GM21360 (cell line): ENCODE measurements around the gene ATG14.
"Not testable (repeated sequence)": the region's sequence is repeated elsewhere in the genome, so short reads cannot be mapped to it uniquely, and the experiment has no call there.

ENCODE experiments used
- ATAC-seq: cut with Tn5 transposase; IDR thresholded peaks from one replicate; pipeline ENCODE4 v1.9.1; 2021; ENCODE audit warnings: mild to moderate bottlenecking, moderate library complexity; ENCODE audit not compliant: unreplicated experiment

The ATG14 gene

GRCh38 chr14:55434805-55435174 is 23.2 kb upstream of the ATG14 start:
- ATAC-seq = no peak

DNA sequence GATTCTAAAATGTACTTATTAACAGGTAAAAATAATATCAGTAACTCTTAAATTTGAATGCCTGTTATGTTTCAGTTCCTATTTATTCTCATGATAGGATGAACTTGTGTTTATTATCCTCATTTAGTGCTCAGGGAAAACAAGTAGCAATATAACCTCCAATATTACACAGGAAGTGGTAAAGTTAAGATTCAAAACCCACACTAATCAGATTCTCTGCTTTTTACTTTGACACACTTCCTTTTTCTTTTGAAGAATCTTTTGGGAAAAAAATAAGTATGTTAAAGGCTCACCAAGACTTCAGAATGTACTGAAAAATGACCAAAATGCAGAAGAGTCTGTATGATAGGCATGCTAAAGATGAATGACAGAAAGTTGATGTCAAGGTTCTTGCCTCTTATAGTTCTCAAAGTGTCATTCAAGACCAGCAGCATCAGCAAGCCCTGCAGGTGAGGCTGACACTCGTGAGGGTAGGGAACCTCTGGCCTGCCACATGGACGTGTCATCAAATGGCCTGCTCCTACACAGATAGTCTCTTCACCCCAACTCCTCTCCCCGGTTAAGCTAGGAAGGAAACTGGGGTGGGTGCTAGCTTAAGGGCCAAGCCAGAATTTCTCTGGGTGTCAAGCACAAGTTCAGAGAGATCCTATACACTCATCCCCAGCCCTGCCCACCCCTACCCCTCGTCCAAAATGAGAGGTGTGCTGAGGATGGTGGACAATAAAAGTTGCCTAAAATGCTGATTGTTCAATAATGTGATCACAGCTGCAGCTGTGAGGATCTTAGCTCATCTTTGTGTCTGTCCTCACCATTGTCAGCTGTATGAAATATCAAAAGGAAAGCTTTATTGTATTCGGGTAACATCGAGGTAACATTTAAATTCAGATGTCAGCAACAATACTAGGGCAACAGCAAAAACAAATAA is 22.5 kb upstream of the ATG14 start:
- ATAC-seq = no peak

DNA sequence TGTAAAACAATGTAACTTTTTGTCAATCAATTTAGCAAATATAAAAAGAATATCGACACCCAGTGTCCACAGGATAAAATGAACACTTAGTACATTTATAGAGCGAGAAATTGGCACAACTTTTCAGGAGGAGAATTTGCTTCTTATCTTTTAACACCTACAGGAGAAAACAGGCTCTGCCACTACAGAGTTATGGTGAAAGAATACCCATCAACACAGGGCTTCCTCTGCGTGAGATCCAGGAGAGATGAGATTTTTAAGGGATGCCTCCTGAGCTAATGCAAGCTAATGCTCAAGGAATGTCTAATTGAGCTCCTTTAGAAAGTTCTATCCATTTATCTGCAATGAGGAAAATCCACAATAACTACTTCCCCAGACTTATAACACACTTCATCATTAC is 21.0 kb upstream of the ATG14 start:
- no peak for ATAC-seq

DNA sequence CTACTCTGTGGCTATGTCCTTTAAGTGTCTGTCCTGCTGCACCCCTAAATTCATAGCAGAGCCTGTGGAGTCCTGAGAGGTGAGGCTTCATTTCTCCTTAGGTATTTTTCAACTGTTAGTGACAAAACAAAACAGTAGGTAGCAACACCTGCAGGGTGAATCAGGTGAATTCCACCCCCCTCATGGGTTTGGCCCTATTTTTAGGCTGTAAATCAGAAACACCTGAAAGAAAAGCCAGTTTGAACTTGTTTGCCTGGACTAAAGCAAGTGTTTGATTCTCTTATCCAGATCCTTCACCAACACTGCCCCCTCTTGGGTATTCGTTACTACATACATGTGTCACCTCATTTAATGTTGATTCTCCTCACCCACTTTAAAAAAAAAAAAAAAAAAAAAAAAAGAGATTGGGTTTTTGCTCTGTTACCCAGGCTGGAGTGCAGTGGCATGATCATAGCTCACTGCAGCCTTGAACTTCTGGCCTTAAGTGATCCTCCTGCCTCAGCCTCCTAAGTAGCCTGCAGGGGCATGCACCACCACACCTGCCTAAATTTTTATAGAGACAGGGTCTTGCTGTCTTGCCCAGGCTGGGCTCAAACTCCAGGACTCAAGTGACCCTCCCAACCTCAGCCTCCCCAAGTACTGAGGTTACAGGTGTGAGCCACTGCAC is 18.5 kb upstream of the ATG14 start:
- peak; percentile 57 for ATAC-seq

GRCh38 chr14:55427439-55427838 is 15.8 kb upstream of the ATG14 start:
- no peak for ATAC-seq

GRCh38 chr14:55426891-55427290 is 15.3 kb upstream of the ATG14 start:
- no peak for ATAC-seq

GRCh38 chr14:55425091-55425490 is 13.5 kb upstream of the ATG14 start:
- ATAC-seq = no peak

DNA sequence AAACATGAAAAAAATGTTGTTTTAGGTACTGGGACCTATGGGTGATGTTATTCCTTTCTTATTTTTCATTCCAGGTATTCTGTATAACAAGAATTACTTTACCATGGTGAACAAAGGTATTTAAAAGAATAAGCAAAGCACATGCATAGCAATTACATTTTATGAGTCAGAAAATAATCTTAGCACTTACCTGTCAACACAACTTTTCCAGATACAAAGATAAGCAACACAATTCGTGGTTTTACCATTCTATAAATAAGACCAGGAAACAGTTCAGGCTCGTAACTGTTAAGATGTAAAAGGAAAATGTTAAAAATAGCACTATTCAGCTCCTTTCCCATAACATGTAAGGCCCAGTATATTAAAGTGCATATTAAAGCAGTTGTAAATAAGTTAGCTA is 12.3 kb upstream of the ATG14 start:
- ATAC-seq = no peak

DNA sequence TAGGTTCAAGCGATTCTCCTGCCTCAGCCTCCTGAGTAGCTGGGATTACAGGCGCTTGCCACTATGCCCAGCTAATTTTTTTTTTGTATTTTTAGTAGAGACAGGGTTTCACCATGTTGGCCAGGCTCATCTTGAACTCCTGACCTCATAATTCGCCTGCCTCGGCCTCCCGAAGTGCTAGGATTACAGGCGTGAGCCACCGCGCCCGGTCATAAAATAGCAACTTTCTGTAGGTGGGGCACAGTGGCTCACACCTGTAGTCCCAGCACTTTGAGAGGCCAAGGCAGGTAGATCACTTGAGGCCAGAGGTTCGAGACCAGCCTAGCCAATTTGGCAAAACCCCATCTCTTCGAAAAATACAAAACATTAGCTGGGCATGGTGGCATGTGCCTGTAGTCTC is 10.7 kb upstream of the ATG14 start:
- not testable (repeated sequence) for ATAC-seq

- ATAC-seq = no peak
Observed at GRCh38 chr14:55419663-55420062, 8.0 kb upstream of the ATG14 start.

DNA sequence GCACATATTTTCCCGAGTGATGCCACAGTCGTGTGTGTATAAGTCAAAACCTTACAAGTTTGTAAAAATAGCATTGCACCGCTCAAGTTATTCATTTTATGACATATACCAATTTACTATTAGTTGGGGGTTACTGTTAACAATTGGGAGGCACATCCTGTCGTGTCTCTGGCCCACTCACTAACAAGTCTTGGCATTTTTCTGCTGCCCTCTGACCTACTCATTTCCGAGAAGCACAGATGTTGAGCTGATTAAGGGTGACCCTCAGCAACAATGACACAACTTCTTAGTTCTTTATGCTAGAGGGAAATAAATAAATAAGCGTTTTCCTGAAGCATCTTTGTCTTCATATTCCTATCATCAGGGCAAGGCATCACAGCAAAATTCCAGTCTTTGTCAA is 6.8 kb upstream of the ATG14 start:
- no peak for ATAC-seq

DNA sequence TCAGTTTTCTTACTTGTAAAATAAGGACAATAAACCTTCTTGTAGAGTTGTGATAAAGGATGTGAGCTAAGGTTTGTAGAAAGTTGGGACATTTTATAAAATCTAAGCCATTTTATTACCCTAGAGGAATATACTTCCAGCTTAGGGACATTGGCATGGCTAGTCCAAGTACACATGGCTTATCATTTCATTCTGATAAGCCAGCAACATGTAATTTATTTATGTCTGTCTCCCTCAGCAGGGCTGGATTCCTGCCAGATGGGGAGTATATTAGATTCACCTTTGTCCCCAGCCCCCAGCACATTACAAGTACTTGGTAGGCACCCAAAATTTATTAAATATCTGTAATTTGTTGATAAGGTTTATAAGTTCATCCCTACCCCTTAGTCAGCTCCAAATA is 6.3 kb upstream of the ATG14 start:
- no peak for ATAC-seq

GRCh38 chr14:55416866-55417265 is 5.2 kb upstream of the ATG14 start:
- ATAC-seq = no peak

GRCh38 chr14:55414551-55414950 is 2.9 kb upstream of the ATG14 start:
- no peak for ATAC-seq

DNA sequence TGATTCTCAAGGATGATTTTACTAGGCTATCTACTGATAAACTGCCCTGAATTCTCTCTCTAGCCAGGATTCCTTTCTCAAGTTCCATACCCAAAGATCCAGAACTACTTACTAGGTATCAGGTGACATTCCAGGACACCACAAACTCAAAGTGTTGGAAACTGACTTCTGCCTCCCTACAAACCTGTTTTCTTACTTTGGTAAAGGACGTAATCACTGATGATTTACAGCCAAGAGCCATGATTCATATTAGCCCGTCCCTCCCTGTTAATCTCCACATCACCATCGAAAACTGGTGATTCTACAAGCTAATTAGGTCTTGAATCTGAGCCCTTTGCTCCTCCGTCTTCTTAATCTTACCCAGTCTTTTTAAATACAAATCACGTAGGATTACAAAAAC is 1.0 kb upstream of the ATG14 start:
- no peak for ATAC-seq

DNA sequence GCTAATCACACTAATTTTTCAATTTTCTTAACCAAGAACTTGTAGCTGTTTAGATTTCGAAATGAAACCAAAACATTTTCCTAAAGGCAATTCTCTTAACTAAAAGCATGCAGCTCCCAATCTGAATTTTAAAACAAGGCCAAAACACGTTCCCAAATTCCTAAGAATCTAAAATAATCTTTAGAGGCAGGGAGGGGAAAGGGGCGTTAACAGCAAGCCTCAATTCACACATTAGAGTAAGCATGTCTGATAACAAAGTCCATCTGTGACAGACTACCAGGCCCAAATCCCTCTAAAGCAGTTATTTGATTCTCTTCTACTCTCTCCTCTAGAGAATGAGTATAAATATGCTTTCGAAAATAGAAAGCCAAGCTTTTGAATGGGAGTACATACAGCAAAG is 754 bp downstream of the ATG14 start:
- ATAC-seq = no peak

GRCh38 chr14:55404173-55404854 is 7.3 kb downstream of the ATG14 start:
- no peak for ATAC-seq

DNA sequence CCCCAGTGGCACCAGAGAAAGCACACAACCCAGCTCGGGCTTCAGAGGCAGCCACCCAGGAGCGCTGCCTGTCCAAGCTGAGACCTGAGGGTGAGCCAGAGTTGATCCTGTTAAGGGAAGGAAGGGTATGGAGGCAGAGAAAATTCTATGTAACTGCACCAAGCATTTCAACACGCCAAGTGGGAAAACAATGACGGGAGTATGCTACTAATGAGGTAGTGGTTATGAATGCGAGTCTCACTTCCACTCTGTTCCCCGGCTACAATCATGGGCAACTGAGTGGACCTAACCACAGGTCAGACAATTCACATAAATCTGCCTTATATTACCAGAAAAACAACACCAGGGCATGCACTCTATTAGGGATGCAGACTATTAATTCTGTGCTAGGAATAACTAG is 9.9 kb downstream of the ATG14 start:
- ATAC-seq = no peak

DNA sequence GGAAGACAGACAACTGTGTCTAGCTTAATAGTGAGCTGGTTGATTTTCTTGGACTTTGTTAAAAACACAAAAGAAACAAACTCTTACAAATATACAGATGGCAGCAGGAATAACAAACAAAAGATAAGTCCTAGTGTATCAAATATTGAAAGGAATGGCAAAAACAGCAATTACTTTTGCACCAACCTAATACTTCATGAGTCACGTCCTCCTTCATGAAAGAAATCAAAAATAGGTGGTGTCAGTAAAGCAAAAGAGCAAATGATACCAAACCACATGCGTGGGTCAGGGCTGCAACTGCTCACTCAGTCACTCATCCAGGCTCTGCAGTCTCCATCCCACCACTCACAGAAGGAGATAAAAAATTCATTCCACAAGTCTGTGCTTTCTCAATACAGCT is 11.8 kb downstream of the ATG14 start:
- ATAC-seq = no peak

- ATAC-seq = no peak
Observed at GRCh38 chr14:55399183-55399582, 12.4 kb downstream of the ATG14 start.

- ATAC-seq = no peak
Observed at GRCh38 chr14:55398679-55399078, 13.0 kb downstream of the ATG14 start.

DNA sequence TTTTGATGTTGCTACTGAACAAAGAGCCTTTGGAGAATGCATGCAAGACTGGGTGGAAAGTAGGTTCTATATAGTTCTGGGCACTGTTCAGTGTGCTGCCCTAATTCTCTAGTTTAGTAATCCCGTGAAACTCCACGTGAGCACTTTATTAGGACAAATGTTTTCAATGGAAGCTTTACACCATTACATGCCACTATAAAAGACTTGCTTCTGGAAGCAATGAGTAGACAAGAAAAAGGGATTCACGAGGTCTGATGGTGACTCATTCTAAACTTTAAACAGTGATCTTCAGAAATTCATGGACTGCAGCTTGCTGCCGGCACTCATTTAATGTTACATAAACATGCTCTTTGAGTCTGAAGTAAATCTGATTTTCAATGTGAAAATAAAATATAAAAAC is 22.3 kb downstream of the ATG14 start:
- no peak for ATAC-seq
